ENCODE results near the gene GDPD5. TPM values are rescaled to one million over a fixed set of nuclear protein-coding genes. Genes with fewer than 3 reads are reported as not detected.
A peak's percentile ranks its signal among the peaks of the same experiment; 100 is the strongest.

GDPD5 gene
- 8.4 TPM for total RNA-seq
- long read RNA-seq, partial matches to known transcripts = 3 of 10 reads
- long read RNA-seq, other reads (novel, unspliced or antisense) = 4 of 10 reads

GRCh38 chr11:75525433-75526191 is at the start of gene GDPD5:
Gene GDPD5 (minus strand): TSS chr11:75525941. CDS start chr11:75477735, 48,206 bp downstream.
- intact Hi-C loops (cut with micrococcal nuclease) = no loop called here
- ATAC-seq (peak; percentile 98), DNase-seq (peak; percentile 90)

GRCh38 chr11:75574698-75575602 is 49.2 kb upstream of the GDPD5 start:
- DNase-seq (no peak), ATAC-seq (no peak)
- intact Hi-C loops (cut with micrococcal nuclease) = no loop called here

GRCh38 chr11:75572744-75573143 is 47.0 kb upstream of the GDPD5 start:
- DNase-seq (peak; percentile 68), ATAC-seq (peak; percentile 63)
- intact Hi-C loops (cut with micrococcal nuclease) = no loop called here

- DNase-seq (no peak), ATAC-seq (no peak)
- intact Hi-C loops (cut with micrococcal nuclease) = no loop called here
Measured at GRCh38 chr11:75571625-75572024, 45.9 kb upstream of the GDPD5 start.

GRCh38 chr11:75570559-75571139 is 44.9 kb upstream of the GDPD5 start:
- DNase-seq = no peak
- intact Hi-C loops (cut with micrococcal nuclease) = no loop called here
- no peak for ATAC-seq

GRCh38 chr11:75568616-75569219 is 43.0 kb upstream of the GDPD5 start:
- no peak for ATAC-seq
- DNase-seq = no peak
- intact Hi-C loops (cut with micrococcal nuclease) = no loop called here

GRCh38 chr11:75567971-75568370 is 42.2 kb upstream of the GDPD5 start:
- no peak for ATAC-seq
- no peak for DNase-seq
- intact Hi-C loops (cut with micrococcal nuclease) = no loop called here

- ATAC-seq = no peak
- no peak for DNase-seq
- intact Hi-C loops (cut with micrococcal nuclease) = no loop called here
Measured at GRCh38 chr11:75566763-75567279, 41.1 kb upstream of the GDPD5 start.

- DNase-seq (no peak), ATAC-seq (no peak)
- intact Hi-C loops (cut with micrococcal nuclease) = no loop called here
Measured at GRCh38 chr11:75565916-75566762, 40.4 kb upstream of the GDPD5 start.

GRCh38 chr11:75565221-75565814 is 39.6 kb upstream of the GDPD5 start:
- ATAC-seq (peak; percentile 27), DNase-seq (peak; percentile 76)
- intact Hi-C loops (cut with micrococcal nuclease) = no loop called here

- intact Hi-C loops (cut with micrococcal nuclease) = no loop called here
- peak; percentile 8 for ATAC-seq
Measured at GRCh38 chr11:75563978-75564552, 38.3 kb upstream of the GDPD5 start.

GRCh38 chr11:75563501-75563977 is 37.8 kb upstream of the GDPD5 start:
- ATAC-seq = no peak

More at GRCh38 chr11:75563978-75564552, 38.3 kb upstream of the GDPD5 start:
- DNase-seq = peak; percentile 67

GRCh38 chr11:75562836-75563484 is 37.2 kb upstream of the GDPD5 start:
- intact Hi-C loops (cut with micrococcal nuclease) = no loop called here
- DNase-seq (peak; percentile 62), ATAC-seq (peak; percentile 5)

More at GRCh38 chr11:75563501-75563977, 37.8 kb upstream of the GDPD5 start:
- intact Hi-C loops (cut with micrococcal nuclease) = no loop called here
- DNase-seq = no peak

- DNase-seq = peak; percentile 89
- ATAC-seq = peak; percentile 81
- intact Hi-C loops (cut with micrococcal nuclease) = no loop called here
Measured at GRCh38 chr11:75562048-75562835, 36.5 kb upstream of the GDPD5 start, which contains the start of gene SERPINH1. Gene SERPINH1 (plus strand): TSS chr11:75562253. CDS start chr11:75566350, 4,097 bp downstream.

- intact Hi-C loops (cut with micrococcal nuclease) = no loop called here
- ATAC-seq (no peak), DNase-seq (no peak)
Measured at GRCh38 chr11:75561426-75562047, 35.8 kb upstream of the GDPD5 start.

Data from left ventricle myocardium superior (tissue), 1 donor.